ENCODE measurements around the gene KIAA1671.

KIAA1671 gene

DNA sequence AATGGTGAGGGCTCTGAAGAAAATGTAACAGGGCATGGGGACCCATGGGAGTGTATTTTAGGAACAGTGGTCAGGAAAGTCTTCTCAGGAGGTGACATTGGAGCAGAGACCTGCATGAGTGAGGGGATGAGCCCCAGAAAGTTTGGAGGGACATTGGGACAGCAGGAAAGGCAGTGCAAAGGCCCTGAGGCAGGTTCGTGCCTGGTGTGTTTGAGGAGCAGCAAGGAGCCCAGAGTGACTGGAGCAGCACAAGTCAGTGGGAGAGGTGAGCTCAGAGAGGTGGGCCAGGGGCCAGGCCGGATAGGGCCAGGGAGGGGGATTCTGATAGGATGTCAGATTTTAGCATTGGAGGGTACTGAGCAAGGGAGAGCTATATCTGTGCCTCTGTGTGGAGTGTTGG is 167.1 kb downstream of the KIAA1671 start:
- DNase-seq (ENCODE audit: low spot score): no peak

DNA sequence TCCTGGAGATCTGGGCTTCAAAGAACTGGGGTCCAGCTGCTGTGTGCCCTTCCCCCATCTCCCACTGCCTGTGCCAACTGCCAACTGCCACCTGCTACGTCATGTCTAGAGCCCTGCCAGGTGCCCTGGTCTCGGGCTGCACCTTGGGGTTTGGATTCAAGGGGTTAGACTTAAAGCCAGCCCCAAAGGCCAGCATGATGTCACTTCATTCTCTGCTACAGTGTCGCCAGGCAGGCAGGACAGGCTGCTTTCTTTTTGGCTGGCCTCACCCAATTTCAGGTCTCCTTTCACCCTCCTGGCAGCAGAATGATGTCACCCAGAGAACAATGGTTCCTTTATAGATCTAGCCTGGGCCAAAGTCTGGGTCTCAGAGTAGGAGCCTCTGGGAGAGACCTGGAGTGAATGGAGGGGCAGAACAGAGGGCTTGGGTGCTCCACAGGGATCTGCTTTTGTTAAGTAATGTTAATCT is 167.6 kb downstream of the KIAA1671 start:
- peak; percentile 76 for DNase-seq (ENCODE audit: low spot score)

DNA sequence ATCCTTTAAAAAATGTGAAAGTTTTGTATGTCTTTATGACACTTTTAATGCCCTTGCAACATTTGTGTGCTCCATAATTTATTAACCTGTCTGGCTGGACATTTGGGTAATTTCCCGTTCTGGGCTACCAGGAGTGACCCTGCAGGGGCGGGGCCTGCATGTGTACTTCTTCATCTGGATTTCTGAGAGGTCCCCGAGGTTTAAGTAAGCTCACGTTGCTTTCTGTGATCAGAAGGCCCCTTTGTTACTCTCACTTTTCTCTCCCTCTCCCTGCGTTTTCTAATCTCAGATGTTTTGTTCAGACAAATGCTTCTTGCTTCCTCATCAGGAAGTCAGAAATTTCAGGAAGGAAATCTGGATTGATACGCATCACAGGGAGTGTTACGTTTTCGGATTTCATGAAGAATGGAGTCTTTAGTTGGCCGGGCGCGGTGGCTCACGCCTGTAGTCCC is 168.3 kb downstream of the KIAA1671 start:
- DNase-seq (ENCODE audit: low spot score): peak; percentile 33

DNA sequence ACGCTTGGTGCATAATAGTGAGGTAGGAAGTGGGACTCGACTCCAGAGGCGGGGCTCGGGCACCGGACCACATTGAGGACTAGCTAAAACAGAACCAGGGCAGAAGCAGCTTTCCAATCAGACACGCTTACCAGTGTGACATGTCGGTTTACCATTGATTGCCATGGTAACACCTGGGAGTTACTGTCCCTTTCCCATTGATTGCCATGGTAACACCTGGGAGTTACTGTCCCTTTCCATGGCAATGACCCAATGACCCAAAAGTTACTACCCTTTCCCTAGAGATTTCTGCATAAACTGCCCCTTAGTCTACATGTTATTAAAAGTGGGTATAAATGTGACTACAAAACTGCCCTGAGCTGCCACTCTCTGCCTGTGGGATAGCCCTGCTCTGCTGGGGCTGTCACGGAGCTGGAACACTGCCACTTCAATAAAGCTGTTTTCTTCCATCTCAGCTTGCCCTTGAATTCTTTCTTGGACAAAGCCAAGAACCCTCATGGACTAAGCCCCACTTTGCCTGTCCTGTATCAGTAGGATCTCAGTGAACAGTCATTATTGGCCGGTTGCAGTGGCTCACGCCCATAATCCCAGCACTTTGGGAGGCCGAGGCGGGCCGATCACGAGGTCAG is 169.7 kb downstream of the KIAA1671 start:
- no peak for DNase-seq (ENCODE audit: low spot score)

DNA sequence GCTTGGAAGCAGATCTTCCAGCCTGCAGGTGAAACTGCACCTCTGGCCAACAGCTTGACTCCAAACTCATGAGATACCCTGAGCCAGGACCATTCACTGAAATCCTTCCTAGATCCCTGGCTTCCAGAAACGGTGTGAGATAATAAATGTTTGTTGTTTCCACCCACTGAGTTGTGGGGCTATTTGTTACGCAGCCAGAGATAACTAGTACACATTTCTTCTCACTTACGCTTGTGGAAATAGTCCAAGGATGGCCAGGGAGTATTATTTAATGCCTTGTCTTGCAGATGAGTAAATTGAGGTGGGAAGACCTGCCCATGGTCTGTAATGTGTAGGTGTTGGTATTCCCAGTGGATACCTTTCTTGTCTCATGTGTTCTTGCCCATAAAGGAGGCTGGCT is 171.2 kb downstream of the KIAA1671 start:
- DNase-seq (ENCODE audit: low spot score): no peak

DNA sequence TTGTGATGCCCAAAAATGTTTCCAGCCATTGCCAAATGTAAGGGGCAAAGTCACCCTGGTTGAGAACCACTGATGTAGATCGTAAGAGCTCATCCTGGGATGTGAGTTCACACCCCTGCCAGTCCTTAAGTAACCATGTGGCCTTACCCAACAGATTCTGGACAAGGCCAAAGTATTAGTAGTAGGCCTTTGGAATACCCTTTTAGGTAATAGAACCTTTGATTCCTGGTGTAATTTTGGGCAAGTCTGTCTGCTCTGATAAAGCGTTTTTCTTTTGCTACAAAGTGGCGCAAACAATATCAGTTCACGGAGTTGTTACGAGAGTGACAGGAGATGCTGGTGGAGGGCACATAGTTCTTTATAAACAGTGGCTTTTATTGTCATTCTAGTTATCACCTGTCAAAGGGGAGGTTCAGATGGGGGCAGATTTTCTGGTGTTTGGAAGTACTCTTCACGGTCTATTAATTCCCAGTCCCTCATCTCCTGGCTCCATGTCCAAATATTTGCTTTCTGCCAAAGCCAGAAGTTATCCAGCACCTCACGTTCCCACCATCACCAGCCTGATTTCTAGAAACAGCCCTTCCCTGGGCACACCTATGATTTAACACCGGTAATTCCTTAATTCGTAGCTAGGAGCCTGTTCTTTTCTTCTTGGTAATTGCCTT is 173.3 kb downstream of the KIAA1671 start:
- no peak for DNase-seq (ENCODE audit: low spot score)

DNA sequence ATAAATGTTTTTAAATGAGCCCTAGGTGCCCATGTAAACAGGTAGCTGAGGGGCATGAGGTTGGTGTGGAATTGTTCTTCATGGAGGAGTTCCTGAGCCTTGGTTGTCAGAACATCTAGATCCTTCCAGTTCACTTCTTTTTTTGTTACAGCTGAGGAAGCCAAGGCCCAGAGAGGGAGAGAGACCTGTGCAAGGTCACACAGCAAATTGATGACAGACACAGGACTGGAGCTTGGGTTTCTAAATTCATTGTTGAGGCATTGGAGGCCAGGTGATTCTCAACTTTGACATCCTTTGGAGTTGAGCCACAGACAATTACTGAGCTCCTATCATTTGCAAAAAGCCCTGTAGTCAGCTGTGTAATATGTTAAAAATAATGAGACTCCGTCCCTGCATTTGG is 174.0 kb downstream of the KIAA1671 start:
- no peak for DNase-seq (ENCODE audit: low spot score)

DNA sequence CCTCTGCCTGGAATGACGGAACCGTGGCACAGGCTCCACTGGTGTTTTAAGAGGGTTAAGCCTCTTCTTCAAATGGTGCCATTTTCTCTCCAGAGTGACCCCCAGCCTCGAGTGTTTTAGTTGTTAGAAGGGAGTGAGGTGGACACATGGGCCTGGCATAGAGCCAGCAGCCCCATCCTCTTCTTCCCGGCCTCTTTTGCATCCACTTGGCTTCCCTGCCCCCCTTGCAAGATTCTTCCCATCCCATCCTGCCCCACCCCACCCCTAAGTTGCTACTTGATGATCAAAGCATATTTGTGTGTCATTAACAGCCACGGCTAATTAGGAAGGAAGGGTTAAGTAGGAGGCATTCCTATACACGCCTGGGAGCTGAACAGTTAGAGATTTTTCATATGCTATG is 174.8 kb downstream of the KIAA1671 start:
- no peak for DNase-seq (ENCODE audit: low spot score)

DNA sequence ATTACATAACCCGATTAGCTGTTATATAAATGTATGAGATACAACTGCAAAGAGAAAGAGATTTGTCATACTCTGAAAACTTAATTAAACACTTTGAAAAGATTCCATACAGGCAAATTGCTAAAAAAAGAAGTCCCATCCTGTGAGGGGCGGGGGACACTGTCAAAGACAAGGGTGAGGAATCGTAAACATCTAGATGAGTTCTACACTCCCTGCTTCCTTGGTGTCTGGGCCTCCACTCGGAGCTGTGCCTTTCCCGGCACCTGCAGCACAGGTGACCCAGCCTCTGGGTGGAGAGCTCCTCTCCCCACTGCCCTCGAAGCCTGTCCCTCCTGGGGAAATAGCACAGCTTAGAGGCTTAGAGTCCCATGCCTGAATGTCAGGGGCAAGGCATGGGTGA is 177.9 kb downstream of the KIAA1671 start:
- no peak for DNase-seq (ENCODE audit: low spot score)

DNA sequence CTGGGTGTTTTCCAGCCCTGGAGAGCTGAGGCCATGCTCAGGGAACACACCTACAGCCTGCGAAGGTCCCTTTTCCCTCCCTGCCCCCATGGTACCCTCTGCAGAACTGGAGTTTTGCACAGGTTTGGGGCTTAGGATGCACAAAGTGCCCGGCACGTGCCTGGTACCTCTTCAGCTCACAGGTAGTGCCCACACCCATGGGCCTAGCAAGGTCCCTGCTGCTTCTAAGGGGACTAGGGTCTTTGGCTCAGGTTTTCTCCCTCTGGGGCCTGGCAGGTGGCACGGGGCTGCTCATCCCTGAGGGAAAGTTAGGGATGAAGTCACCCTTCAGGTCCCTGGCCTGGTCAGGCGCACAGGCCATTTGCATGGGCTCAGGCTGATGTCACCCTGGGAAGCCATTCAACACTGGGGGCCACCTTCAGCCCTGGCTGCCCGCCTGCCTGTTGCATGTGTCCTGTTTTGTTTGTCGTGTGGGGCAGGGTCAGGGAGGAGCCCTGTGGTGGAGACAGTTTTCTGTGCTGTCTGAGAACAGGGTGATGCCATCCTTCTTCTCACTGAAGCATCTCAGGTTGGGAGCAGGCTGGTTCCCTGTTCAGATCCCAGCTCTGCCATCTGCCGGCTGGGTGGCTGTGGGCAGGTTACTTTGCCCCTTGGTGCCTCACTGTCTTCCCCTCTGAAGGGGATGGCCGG is 178.8 kb downstream of the KIAA1671 start:
- no peak for DNase-seq (ENCODE audit: low spot score)

DNA sequence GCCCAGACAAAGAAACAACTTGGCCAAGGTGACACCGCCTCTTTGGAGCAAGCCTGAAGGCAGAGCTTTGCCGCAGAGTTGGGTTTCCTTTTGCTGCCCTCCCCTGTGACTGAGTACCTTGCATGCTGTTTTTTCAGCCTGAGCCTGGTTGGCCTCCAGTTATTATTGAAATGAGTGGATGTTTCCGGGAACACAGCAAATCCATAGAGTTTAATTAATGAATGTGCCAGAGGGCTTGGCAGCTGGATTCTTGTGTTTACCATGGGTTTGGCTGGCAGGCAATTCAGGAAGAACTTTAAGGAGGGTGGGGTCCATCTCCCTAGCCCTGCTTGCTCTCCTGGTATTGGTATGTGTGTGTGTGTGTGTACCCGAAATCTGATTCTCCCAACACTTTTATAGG is 181.5 kb downstream of the KIAA1671 start:
- peak; percentile 33 for DNase-seq (ENCODE audit: low spot score)

DNA sequence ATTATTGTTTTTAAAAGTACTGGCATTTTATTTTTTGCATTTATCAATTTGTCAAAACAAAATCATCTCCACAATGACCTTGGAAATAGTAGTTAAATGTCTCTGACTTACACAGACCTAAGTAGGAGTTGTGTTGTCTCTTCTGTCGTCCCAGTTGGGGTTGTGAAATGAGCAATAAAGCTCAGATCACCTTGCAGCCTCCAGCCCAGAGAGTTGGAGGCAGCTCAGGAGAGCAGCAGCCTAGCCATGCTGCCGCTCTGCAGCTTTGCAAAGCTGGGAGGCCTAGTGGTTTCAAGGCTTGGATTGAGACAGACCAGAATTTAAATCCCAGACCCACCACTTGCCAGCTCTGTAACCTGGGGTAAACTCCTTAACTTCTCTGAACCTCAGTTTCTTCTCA is 181.9 kb downstream of the KIAA1671 start:
- DNase-seq (ENCODE audit: low spot score): no peak

DNA sequence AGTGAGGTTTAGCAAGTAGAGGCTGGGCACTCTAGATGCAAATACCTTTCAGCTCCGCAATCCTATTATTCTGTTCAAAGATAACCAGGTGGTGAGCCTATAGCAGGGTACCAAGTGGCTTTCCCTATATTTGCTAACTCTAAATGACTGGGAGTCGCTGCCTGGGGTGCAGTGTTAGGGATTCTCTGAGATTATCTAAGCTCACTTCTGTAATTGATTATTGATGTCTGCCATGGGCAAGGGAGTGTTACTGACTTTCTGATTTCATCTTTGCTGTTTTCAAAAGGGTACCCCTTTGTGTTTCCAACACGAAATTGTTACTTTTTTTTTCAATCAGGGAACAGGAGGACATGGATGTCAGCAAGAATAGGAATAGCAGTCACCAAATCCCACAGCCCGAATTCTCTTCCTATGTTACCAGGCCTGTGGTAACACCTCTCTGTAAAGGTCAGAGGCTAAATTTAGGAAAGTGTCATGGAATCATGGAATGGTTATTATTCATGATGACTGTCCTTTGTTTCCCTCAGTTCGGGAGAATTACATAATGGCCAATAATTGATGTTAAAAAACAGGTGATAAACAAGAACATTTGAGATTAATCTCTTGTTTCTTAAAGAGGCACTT is 184.5 kb downstream of the KIAA1671 start:
- DNase-seq (ENCODE audit: low spot score): no peak

DNA sequence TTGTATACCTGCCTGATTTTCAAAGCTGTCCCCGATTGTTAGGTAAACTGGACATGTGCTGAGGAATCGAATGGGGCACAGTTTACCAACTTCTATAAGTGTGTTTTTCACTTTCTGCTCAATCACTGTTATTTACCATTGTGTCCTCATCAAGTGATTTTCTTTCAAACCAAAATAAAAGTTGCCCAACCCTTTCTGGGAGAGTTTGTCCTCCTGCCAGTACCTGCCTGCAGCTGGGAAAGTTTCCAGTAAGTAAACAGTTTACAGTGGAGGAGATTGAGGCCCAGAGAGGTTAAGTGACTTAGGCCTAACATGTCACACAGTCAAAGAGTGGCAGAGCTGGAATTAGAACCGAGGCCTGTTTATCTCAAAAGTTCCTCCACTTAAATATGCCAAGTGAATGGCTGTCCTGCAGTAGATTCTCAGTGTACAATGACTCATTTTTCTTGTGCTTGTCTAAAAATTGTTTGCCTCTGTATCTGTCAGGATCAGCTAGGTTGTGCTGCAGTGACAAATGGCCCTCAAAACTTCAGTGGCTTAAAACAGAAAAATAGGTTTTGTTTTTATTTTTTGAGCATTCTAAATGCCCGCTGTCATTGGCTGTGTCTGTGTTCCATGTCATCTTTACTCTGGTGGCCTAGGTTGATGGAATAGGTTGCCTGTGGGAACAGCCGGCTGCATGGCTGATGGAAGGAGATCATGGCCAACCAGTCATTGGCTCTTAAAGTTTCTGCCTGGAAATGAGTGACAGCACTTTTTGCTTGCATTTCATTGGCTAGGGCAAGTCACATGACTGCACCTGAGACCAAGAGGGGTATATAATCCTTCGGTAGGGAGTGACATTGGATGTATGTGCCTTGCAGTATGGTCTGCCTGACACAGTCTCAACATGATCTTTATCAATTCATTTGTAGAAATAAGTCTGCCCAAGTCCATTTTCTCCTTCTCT is 185.3 kb downstream of the KIAA1671 start:
- DNase-seq (ENCODE audit: low spot score): no peak

DNA sequence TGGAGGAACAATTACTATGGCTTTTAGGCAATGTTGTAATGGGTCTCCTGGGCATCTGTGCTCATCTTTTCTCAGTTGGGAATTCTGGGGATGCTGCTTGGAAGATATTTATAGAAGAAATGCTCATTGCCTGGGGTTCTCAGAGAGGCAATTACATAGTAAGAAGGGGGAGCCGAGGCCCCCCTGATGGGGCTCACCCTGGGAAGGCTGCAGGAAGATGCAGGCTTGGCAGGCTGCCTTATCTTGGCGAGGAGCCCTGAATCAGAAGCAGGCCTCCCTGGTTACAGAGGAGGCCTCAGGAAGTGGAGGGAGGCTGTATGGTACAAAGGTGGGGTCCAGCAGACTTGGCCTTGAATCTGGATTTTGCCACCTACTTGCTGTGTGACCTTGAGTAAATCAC is 186.5 kb downstream of the KIAA1671 start:
- no peak for DNase-seq (ENCODE audit: low spot score)

DNA sequence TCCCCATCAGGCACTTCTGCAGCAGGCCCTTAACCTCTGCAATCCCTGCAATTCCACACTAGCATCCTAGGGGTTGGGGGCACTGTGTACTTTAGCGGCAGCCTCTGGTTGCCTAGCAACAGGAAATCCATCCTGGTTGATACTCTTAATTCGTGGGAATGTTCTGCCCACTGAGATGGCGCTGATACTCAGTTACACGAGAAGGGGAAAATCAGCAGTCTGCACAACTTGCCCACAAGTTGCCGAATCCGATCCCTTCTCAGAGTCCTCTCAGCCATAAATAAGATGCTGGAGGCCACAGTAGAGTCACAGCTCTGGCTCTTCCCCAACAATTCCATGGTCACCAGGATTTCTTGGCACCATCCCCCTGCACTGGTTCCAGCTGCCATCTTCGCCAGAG is 189.6 kb downstream of the KIAA1671 start:
- DNase-seq (ENCODE audit: low spot score): no peak

DNA sequence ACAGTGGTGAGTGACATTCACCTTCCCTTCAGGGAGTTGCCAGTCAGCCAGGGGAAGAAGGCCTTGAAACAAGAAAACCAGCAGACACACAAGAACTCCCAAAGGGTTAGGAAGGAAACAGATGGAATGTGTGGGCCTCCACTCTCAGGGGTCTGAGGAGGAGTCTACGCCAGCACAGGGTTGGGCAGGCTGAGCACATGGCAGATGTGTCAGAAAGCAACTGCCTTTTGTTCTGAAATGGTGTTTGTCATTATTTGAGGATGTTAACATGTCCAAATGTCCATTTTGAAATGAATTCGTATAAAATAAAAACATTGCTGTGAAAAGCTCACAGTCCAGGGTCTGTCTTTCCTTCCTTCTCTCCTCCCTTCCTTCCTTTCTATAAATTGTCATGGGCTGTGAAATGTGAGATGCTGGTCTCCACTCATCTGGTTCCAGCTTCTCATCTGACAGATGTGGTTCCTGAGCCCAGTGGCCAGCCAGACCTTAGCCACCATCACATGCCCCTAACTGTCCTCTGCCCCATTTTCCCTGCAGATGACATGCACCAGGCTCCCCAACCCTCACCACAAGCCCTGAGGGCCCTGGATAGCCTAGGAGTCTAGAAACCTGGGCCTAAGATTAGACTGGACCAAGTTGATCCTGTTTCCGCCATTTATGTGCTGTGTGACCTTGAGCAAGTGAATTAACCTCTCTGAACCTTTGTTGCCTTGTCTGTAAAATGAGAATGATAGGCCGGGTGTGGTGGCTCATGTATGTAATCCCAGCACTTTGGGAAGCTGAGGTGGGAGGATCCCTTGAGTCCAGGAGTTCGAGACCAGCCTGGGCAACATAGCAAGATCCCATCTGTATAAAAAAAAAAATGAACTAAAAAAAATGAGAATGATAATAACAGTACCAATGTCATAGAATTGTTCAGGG is 190.9 kb downstream of the KIAA1671 start:
- DNase-seq (ENCODE audit: low spot score): no peak

DNA sequence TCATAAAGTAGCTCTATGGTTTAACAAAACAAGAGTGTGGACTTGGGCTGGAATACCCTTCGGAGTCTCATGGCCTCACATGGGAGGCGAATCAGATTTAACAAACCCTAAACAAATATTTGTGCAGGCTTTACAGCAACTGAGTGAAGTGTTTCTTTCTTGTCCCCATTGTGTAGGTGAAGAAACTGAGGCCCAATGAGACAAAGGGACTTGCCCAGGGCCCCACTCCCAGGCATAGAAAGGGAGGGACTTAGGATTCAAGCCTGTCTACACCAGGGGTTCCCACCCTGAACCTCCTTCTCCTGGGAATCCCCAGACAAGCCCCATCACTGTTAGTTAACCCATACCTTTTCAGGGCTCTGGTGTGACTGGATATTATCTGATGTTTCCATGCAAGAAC is 192.0 kb downstream of the KIAA1671 start:
- DNase-seq (ENCODE audit: low spot score): no peak

DNA sequence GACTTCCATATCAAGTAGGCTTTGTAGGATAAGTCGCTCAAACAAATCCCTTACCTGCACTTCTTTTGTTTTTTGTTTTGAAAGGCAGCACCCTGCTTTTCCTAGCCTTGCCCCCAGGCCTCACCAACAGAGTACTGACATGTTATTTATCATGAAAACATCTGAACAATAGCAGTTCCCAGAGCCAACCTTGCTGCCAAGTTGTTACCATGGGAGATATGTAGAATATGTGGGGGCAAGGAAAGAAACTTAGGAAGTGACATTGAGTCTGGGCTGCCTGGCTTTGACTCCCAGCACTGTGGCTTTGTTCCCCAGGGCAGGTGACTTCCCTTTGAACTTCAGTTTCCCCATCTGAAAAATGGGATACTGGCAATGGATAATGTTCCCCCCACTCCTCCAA is 193.8 kb downstream of the KIAA1671 start:
- no peak for DNase-seq (ENCODE audit: low spot score)

DNA sequence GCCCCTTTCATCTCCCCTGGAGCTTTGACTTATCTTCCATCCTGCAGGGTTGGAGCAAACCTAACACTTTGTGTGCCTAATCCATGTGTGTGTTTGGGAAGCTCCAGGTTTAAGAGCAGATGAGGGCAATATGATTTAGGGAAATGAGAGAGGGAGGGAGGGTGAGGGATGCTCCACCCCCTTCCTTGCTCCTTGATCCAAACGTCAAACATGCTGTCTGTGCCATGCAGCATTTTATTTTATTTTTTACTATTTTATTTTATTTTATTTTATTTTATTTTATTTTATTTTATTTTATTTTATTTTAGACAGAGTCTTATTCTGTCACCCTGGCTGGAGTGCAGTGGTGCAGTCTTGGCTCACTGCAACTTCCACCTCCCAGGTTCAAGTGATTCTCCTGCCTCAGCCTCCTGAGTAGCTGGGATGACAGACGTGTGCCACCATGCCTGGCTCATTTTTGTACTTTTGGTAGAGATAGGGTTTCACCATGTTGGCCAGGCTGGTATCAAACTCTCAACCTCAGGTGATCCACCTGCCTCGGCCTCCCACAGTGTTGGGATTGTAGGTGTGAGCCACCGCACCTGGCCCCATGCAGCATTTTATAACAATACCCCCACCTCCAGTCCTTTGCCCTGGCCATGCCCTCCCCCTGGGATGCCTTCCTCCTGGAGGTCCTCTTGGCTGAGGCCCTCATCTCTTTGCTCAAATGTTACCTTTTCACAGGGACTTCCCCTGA is 194.6 kb downstream of the KIAA1671 start:
- no peak for DNase-seq (ENCODE audit: low spot score)
